K562 (cell line): Measurements from ENCODE around the gene IL1RN. TPM values are rescaled to one million over a fixed set of nuclear protein-coding genes. Genes with fewer than 3 reads are reported as not detected.

Experiments used
- ATAC-seq: fragments of 200-7000 bp; cut with Tn5 transposase; 3 replicates; pipeline ENCODE4 v1.9.1; 2020; ENCODE audit warnings: moderate library complexity
- BruUV-seq: library from RNA; stranded (reverse); fragments of 400-500 nt; replicated peaks from 2 replicates; lab custom pipeline; 2021; lab: Mats Ljungman, UMichigan
- CTCF ChIA-PET: fragments of 300-600 bp; formaldehyde crosslinking; extraction: SDS; loops from one replicate; lab custom pipeline; 2021; ENCODE audit warnings: low intra/inter-chr PET ratio; lab: Yijun Ruan, JAX
- POLR2A ChIA-PET: fragments of 300-600, 350-650 bp; sonication (Branson Sonifier 250); formaldehyde crosslinking; extraction: SDS; loops from one replicate; lab custom pipeline; 2021; ENCODE audit warnings: antibody characterized with exemption, inconsistent platforms; lab: Yijun Ruan, JAX
- DNase-seq, 4 experiments: peaks; one replicate each; pipeline versions ENCODE4 v3.0.0 to v3.0.0-alpha.2; 2011 to 2018; ENCODE audit warnings: low spot score in 3 of 4, mixed read lengths in 3 of 4; ENCODE audit errors: extremely low read depth in 1 of 4
- FAIRE-seq: peaks from 2 replicates; lab custom pipeline; 2011; peaks lifted over from hg19 to GRCh38; lab: Jason Lieb, UNC
- H2AFZ ChIP-seq: 2 replicates; pipeline ENCODE4 v1.6.0; 2011; ENCODE audit warnings: low read depth, low read length, control low read depth, inconsistent platforms
- H3K27ac ChIP-seq: fragments of 200-600 bp; 3 replicates; pipeline ENCODE4 v1.8.0; 2011; ENCODE audit warnings: low read depth, mild to moderate bottlenecking, control low read depth, inconsistent platforms, low read length, moderate library complexity, mixed read lengths; ENCODE audit errors: extremely low read depth
- H3K27me3 ChIP-seq, 2 experiments: fragments of 300-600 bp in 1 of 2; 2 replicates in 1 of 2; 3 replicates in 1 of 2; pipeline versions ENCODE4 v1.6.0 to v1.8.0; 2011; ENCODE audit warnings: inconsistent platforms in 2 of 2, low read length in 2 of 2, mild to moderate bottlenecking in 1 of 2, mixed read lengths in 1 of 2, moderate library complexity in 1 of 2; ENCODE audit not compliant: control insufficient read depth in 2 of 2, insufficient read depth in 2 of 2
- H3K36me3 ChIP-seq: fragments of 300-600 bp; 3 replicates; pipeline ENCODE4 v1.8.0; 2011; ENCODE audit warnings: mild to moderate bottlenecking, low read length, inconsistent platforms; ENCODE audit not compliant: control insufficient read depth, insufficient read depth
- H3K4me1 ChIP-seq, 2 experiments: fragments of 200-600 bp in 1 of 2; replicated peaks in 1 of 2; 2 replicates in 1 of 2; 3 replicates in 1 of 2; pipeline versions ENCODE4 v1.5.1 to v1.8.0; 2011; ENCODE audit warnings: inconsistent platforms in 2 of 2, low read length in 2 of 2, mild to moderate bottlenecking in 1 of 2, mixed read lengths in 1 of 2, moderate library complexity in 1 of 2; ENCODE audit not compliant: control insufficient read depth in 2 of 2, insufficient read depth in 2 of 2
- H3K4me2 ChIP-seq: 2 replicates; pipeline ENCODE4 v1.6.1; 2011; ENCODE audit warnings: low read length, control low read depth, inconsistent platforms, mixed read lengths; ENCODE audit not compliant: insufficient read depth
- H3K4me3 ChIP-seq: fragments of 200-600 bp; sonication (generic), shearing (Covaris generic); 2 replicates; pipeline ENCODE4 v1.5.1; 2016; ENCODE audit warnings: control low read depth, inconsistent platforms
- H3K79me2 ChIP-seq: fragments of 200-600 bp; 3 replicates; pipeline ENCODE4 v1.8.0; 2011; ENCODE audit warnings: low read length, inconsistent platforms; ENCODE audit not compliant: control insufficient read depth, insufficient read depth
- H3K9ac ChIP-seq, 2 experiments: 2 replicates each; pipeline versions ENCODE4 v1.6.0 to v1.6.1; 2011; ENCODE audit warnings: low read depth in 2 of 2, low read length in 2 of 2, control low read depth in 1 of 2, inconsistent platforms in 1 of 2, mild to moderate bottlenecking in 1 of 2, mixed read lengths in 1 of 2; ENCODE audit not compliant: insufficient read depth in 1 of 2
- H3K9me1 ChIP-seq: one replicate; pipeline ENCODE4 v1.6.0; 2011; ENCODE audit warnings: inconsistent platforms, mild to moderate bottlenecking, low read length, moderate library complexity; ENCODE audit not compliant: control insufficient read depth, insufficient read depth
- H3K9me3 ChIP-seq: replicated peaks from 2 replicates; pipeline ENCODE4 v1.5.1; 2011; ENCODE audit warnings: low read depth, low read length, inconsistent platforms; ENCODE audit not compliant: control insufficient read depth, insufficient read depth
- H4K20me1 ChIP-seq: replicated peaks from 2 replicates; pipeline ENCODE4 v1.6.1; 2011; ENCODE audit warnings: low read length, inconsistent platforms, mixed read lengths; ENCODE audit not compliant: control insufficient read depth, insufficient read depth
- ARID1B ChIP-seq: fragments of 450-650 bp; IDR thresholded peaks from 2 replicates; pipeline ENCODE4 v1.6.1; 2016; ENCODE audit warnings: antibody characterized with exemption, mild to moderate bottlenecking, inconsistent platforms
- CBFA2T3 ChIP-seq: fragments of 450-650 bp; IDR thresholded peaks from 2 replicates; pipeline ENCODE4 v1.6.1; 2017
- ELF4 ChIP-seq: fragments of 450-650 bp; formaldehyde crosslinking; IDR thresholded peaks from 2 replicates; pipeline ENCODE4 v1.4.0; 2022; ENCODE audit warnings: missing genetic modification characterization
- HINFP ChIP-seq: fragments of 450-650 bp; conservative IDR thresholded peaks from 2 replicates; pipeline ENCODE4 v1.6.1; 2016; ENCODE audit warnings: missing genetic modification characterization, low read depth, mild to moderate bottlenecking, control low read depth, missing compliant biosample characterization
- ZBTB17 ChIP-seq: fragments of 450-650 bp; formaldehyde crosslinking; IDR thresholded peaks from 2 replicates; pipeline ENCODE4 v1.4.0; 2020; ENCODE audit warnings: mild to moderate bottlenecking
- ZBTB34 ChIP-seq: fragments of 250-450 bp; sonication (Bioruptor Pico); IDR thresholded peaks from 2 replicates; pipeline ENCODE4 v1.8.0; 2021; ENCODE audit warnings: mild to moderate bottlenecking, moderate library complexity
- ZNF165 ChIP-seq: fragments of 250-450 bp; sonication (Bioruptor Pico); IDR thresholded peaks from 2 replicates; pipeline ENCODE4 v1.4.0; 2020; ENCODE audit warnings: borderline replicate concordance
- ZNF518B ChIP-seq: fragments of 250-450 bp; sonication (Bioruptor Pico); IDR thresholded peaks from 2 replicates; pipeline ENCODE4 v1.5.0; 2021; ENCODE audit warnings: mild to moderate bottlenecking, moderate library complexity
- ZNF764 ChIP-seq: fragments of 250-450 bp; sonication (Bioruptor Pico); IDR thresholded peaks from 2 replicates; pipeline ENCODE4 v1.4.0; 2020; ENCODE audit warnings: low read depth, mild to moderate bottlenecking, moderate library complexity
- WGBS: fragments of 100-300 bp; shearing (Covaris generic); methylation state at CpG from one replicate; pipeline ENCODE4 v1.1.6; 2016; ENCODE audit warnings: low coverage, mixed read lengths; ENCODE audit not compliant: insufficient coverage; ENCODE audit errors: missing lambda C conversion rate; 5-methylcytosine and 5-hydroxymethylcytosine counted together
- in situ Hi-C: fragments of 300-500 bp; cut with MboI; formaldehyde crosslinking; loops from 4 replicates; pipeline ENCODE4 v1.15.0; 2018; ENCODE audit warnings: inconsistent platforms, mixed read lengths
- intact Hi-C: fragments of 100-400 bp; cut with micrococcal nuclease; formaldehyde crosslinking; loops from 2 replicates; pipeline ENCODE4 v1.14.2; 2022
- polyA plus RNA-seq, 8 experiments: library from polyadenylated mRNA; depleted of rRNA in 4 of 8; stranded (reverse) in 5 of 8; unstranded in 3 of 8; fragments of >200 nt; fragmentation: Nextera tagmentation in 2 of 8; fragmentation: Illumina TruSeq in 1 of 8; extraction: Ambion mirVana in 2 of 8; extraction: Trizol in 1 of 8; gene quantifications; 2 replicates each; pipeline versions ENCODE4 v1.2.1 to v1.2.3, GENCODE V29; 2011 to 2014; ENCODE audit warnings: inconsistent platforms in 1 of 8, missing spikeins in 1 of 8
- total RNA-seq, 7 experiments: library from RNA; depleted of rRNA in 6 of 7; stranded (reverse); fragments of >200 nt in 6 of 7; fragmentation: Illumina TruSeq in 2 of 7; extraction: Trizol in 2 of 7; gene quantifications; 2 replicates each; pipeline versions ENCODE4 v1.2.1 to v1.2.3, GENCODE V29; 2011 to 2021; ENCODE audit warnings: low replicate concordance in 1 of 7

IL1RN gene
- total and polyA plus RNA-seq, 9 of the 15 experiments (the other 6 are each of a cell fraction or from before 2014, with no cell fraction given), result 0.13 TPM; not detected in 8

DNA sequence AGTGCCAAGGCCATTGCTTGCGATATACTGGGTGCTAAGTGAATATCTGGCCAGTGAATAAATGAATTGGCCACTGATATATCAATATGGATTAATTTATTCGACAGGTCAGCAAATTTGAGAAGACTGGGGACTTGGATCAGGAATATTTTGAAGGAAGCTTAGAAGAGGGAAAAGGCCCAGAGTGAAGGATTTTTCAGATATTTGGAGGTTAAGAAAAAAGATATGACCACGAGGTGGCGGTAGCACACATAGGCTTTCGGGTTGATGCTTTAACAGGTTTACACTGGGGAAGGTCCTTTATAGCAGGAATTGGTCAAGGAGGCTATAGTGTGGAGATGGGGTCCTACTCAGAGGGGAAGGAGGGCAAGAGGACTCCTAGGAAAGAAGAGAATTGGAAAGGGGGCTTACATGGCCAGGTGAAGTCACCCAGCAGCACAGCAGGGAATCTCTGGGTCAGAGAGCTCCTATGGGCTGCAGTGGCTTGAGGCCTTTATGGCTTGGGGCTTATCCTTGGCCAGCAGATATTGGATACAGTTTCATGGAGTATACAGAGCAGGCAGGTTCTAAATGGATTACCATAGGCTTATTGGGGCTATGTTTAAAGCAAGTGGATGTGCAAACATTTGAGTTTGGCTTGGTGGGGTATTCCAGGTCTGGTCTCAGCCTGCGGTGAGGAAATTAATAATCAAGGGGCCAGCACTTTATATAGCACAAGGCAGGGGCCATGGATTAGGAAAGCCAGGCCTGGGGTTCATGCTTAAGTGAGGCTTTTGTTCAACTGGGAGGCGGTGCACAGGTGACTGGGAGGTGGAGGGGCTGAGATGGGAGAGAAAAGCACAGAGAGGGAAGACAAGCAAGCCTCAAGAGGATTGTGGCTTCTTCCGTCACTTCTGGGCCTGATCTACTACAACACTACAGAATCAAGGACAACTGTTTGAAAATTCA, 9.7 kb downstream of the IL1RN start:
- CTCF ChIA-PET, result interaction anchor here (0.6 to 2.9 kb wide), 4 partner anchors 91 to 253 kb away, joined by 3 to 30 read pairs (median 3); no protein-coding TSS in a partner anchor
- peak; percentile 97 for FAIRE-seq
- no peak overlapping the region for H3K4me2 ChIP-seq
- TF ChIP-seq ARID1B (no peak), ELF4 (no peak), ZNF764 (CRISPR knock-in tag) (no peak), ZBTB17 (CRISPR knock-in tag) (no peak), ZNF518B (CRISPR knock-in tag) (no peak), ZBTB34 (CRISPR knock-in tag) (no peak), HINFP (tag) (no peak), ZNF165 (CRISPR knock-in tag) (no peak), CBFA2T3 (no peak)

More for the DNA sequence above, 9.7 kb downstream of the IL1RN start:
- WGBS, result 21% methylated on average over 8 of the region's 8 CpGs
- H3K9me3 ChIP-seq, result no peaks in the 10 kb centered on the region
- peak; percentile 69 for ATAC-seq
- no peaks in the 10 kb centered on the region for H3K79me2 ChIP-seq
- no peaks in the 10 kb centered on the region for H3K9me1 ChIP-seq
- H3K9ac ChIP-seq, result no peak overlapping the region
- H2AFZ ChIP-seq, result no peak overlapping the region
- H3K4me1 ChIP-seq, result peaks cover 0 to 5% of the 10 kb centered on the region in 2 experiments; a peak in 2 of 5 replicates
- H3K27ac ChIP-seq, result no peak overlapping the region
- peak; percentile 55 to 62 (median 58) for DNase-seq
- H3K4me3 ChIP-seq, result no peak overlapping the region
- in situ Hi-C loops (loop anchor here (5.0 kb wide), 1 partner anchor 235 kb away; no protein-coding TSS in a partner anchor), intact Hi-C loops (loop anchor here (2.0 to 5.0 kb wide), 5 partner anchors 35 to 255 kb away; partner anchors contain the start of gene PSD4)
- no TSS peak for BruUV-seq
- H3K36me3 ChIP-seq, result no peaks in the 10 kb centered on the region
- peaks cover 3 to 13% of the 10 kb centered on the region in 2 experiments; a peak in 3 of 5 replicates for H3K27me3 ChIP-seq
- POLR2A ChIA-PET, result interaction anchor here (1.1 to 1.4 kb wide), 2 partner anchors 15 to 29 kb away, joined by 3 to 7 read pairs; no protein-coding TSS in a partner anchor
- no peaks in the 10 kb centered on the region for H4K20me1 ChIP-seq
